Osteocyte (in vitro differentiated cells): ENCODE results near the gene TMEM92. TPM values are rescaled to one million over a fixed set of nuclear protein-coding genes. Genes with fewer than 3 reads are reported as not detected.
A peak's percentile ranks its signal among the peaks of the same experiment; 100 is the strongest.

Source experiments
- DNase-seq: peaks from one replicate; pipeline ENCODE4 v3.0.0; 2021; ENCODE audit warnings: mixed read lengths; ENCODE audit not compliant: unreplicated experiment; ENCODE audit errors: extremely low spot score
- H3K27ac Mint-ChIP-seq: one replicate; pipeline ENCODE4 v1.8.0; 2021; ENCODE audit warnings: mild to moderate bottlenecking, mixed read lengths; ENCODE audit not compliant: unreplicated experiment
- H3K27me3 Mint-ChIP-seq: one replicate; pipeline ENCODE4 v1.8.0; 2021; ENCODE audit warnings: mixed read lengths; ENCODE audit not compliant: unreplicated experiment
- H3K36me3 Mint-ChIP-seq: one replicate; pipeline ENCODE4 v1.8.0; 2021; ENCODE audit warnings: mixed read lengths; ENCODE audit not compliant: unreplicated experiment
- H3K4me1 Mint-ChIP-seq: one replicate; pipeline ENCODE4 v1.8.0; 2021; ENCODE audit warnings: mixed read lengths; ENCODE audit not compliant: unreplicated experiment
- H3K4me3 Mint-ChIP-seq: one replicate; pipeline ENCODE4 v1.8.0; 2021; ENCODE audit warnings: mild to moderate bottlenecking, moderate library complexity, mixed read lengths; ENCODE audit not compliant: unreplicated experiment
- H3K9me3 Mint-ChIP-seq: one replicate; pipeline ENCODE4 v1.8.0; 2021; ENCODE audit warnings: mixed read lengths; ENCODE audit not compliant: unreplicated experiment
- CTCF ChIP-seq: fragments of 200-600 bp; sonication (generic); IDR thresholded peaks from 2 replicates; pipeline ENCODE4 v1.5.0; 2021; ENCODE audit warnings: antibody characterized with exemption, mild to moderate bottlenecking, moderate library complexity
- total RNA-seq: library from RNA; stranded (reverse); gene quantifications from 2 replicates; pipeline ENCODE4 v1.2.1, GENCODE V29; 2021

Gene TMEM92
- total RNA-seq, 1 donor from 2014 or later, result 4.3 TPM

- H3K9me3 Mint-ChIP-seq, result no peaks in the 10 kb centered on the region
- peak; percentile 93 for DNase-seq
- peaks cover 75% of the 10 kb centered on the region for H3K4me1 Mint-ChIP-seq
- TF ChIP-seq CTCF, result peak; percentile 99
- peak overlapping the region; percentile 96 for H3K27ac Mint-ChIP-seq
- H3K4me3 Mint-ChIP-seq, result peak overlapping the region; percentile 75
- H3K27me3 Mint-ChIP-seq, result no peaks in the 10 kb centered on the region
- no peaks in the 10 kb centered on the region for H3K36me3 Mint-ChIP-seq
Measured at GRCh38 chr17:50272711-50273653, 1.3 kb upstream of the TMEM92 start.

GRCh38 chr17:50273654-50274040 lies 619 bp upstream of the TMEM92 start:
- Mint-ChIP-seq H3K4me1 (peaks cover 75% of the 10 kb centered on the region), H3K9me3 (no peaks in the 10 kb centered on the region), H3K27me3 (no peaks in the 10 kb centered on the region), H3K4me3 (peak overlapping the region; percentile 50), H3K36me3 (no peaks in the 10 kb centered on the region), H3K27ac (peak overlapping the region; percentile 78)
- TF ChIP-seq CTCF, result no peak
- DNase-seq, result no peak

- DNase-seq, result no peak
- Mint-ChIP-seq H3K4me3 (no peak overlapping the region), H3K36me3 (no peaks in the 10 kb centered on the region), H3K4me1 (peaks cover 75% of the 10 kb centered on the region), H3K9me3 (no peaks in the 10 kb centered on the region), H3K27ac (peak overlapping the region; percentile 78), H3K27me3 (no peaks in the 10 kb centered on the region)
- no peak for TF ChIP-seq CTCF
Measured at GRCh38 chr17:50274897-50275221, 593 bp downstream of the TMEM92 start.

- Mint-ChIP-seq H3K4me3 (no peak overlapping the region), H3K4me1 (peaks cover 75% of the 10 kb centered on the region), H3K36me3 (no peaks in the 10 kb centered on the region), H3K27me3 (no peaks in the 10 kb centered on the region), H3K27ac (peak overlapping the region; percentile 78), H3K9me3 (no peaks in the 10 kb centered on the region)
- DNase-seq, result no peak
- no peak for TF ChIP-seq CTCF
Measured at GRCh38 chr17:50275279-50275678, 1.0 kb downstream of the TMEM92 start.

- no peaks in the 10 kb centered on the region for H3K9me3 Mint-ChIP-seq
- DNase-seq, result no peak
- H3K4me3 Mint-ChIP-seq, result no peak overlapping the region
- peaks cover 66% of the 10 kb centered on the region for H3K4me1 Mint-ChIP-seq
- no peaks in the 10 kb centered on the region for H3K27me3 Mint-ChIP-seq
- H3K36me3 Mint-ChIP-seq, result peaks cover 7% of the 10 kb centered on the region
- TF ChIP-seq CTCF, result no peak
- H3K27ac Mint-ChIP-seq, result peak overlapping the region; percentile 61
Measured at GRCh38 chr17:50276588-50277356, 2.5 kb downstream of the TMEM92 start.
